Activated T-cell treated with anti-CD3 and anti-CD28 coated beads, Interleukin-2, amount 50 U/mL, for 48 hours (primary cell): ENCODE results near the gene CDH2.

ENCODE experiments used
- DNase-seq, 2 experiments: peaks; one replicate each; pipeline ENCODE4 v3.0.0-alpha.2; 2020

Gene CDH2

GRCh38 chr18:28079883-28080282 is 97.0 kb downstream of the CDH2 start:
- no peak for DNase-seq

- DNase-seq = no peak
These were observed 98.1 kb downstream of the CDH2 start for GRCh38 chr18:28078849-28079248.

GRCh38 chr18:28078298-28078697 is 98.6 kb downstream of the CDH2 start:
- no peak for DNase-seq

- DNase-seq = no peak
These were observed 101.4 kb downstream of the CDH2 start for GRCh38 chr18:28075501-28075900.

GRCh38 chr18:28074076-28074475 is 102.9 kb downstream of the CDH2 start:
- DNase-seq = no peak

GRCh38 chr18:28073658-28074057 is 103.3 kb downstream of the CDH2 start:
- no peak for DNase-seq

GRCh38 chr18:28071199-28071598 is 105.7 kb downstream of the CDH2 start:
- no peak for DNase-seq

GRCh38 chr18:28068207-28068606 is 108.7 kb downstream of the CDH2 start:
- DNase-seq = no peak

GRCh38 chr18:28067346-28067745 is 109.6 kb downstream of the CDH2 start:
- DNase-seq = no peak

- no peak for DNase-seq
These were observed 111.1 kb downstream of the CDH2 start for GRCh38 chr18:28065793-28066186.

- DNase-seq = no peak
These were observed 111.7 kb downstream of the CDH2 start for GRCh38 chr18:28065031-28065792.

GRCh38 chr18:28063926-28064325 is 113.0 kb downstream of the CDH2 start:
- DNase-seq = no peak

GRCh38 chr18:28063271-28063761 is 113.6 kb downstream of the CDH2 start:
- no peak for DNase-seq

- DNase-seq = no peak
These were observed 114.5 kb downstream of the CDH2 start for GRCh38 chr18:28062443-28062842.

GRCh38 chr18:28059861-28060260 is 117.1 kb downstream of the CDH2 start:
- DNase-seq = no peak

GRCh38 chr18:28050545-28050944 is 126.4 kb downstream of the CDH2 start:
- no peak for DNase-seq

- no peak for DNase-seq
These were observed 128.3 kb downstream of the CDH2 start for GRCh38 chr18:28048612-28049011.

- DNase-seq = no peak
These were observed 131.1 kb downstream of the CDH2 start for GRCh38 chr18:28045880-28046279.

GRCh38 chr18:28045176-28045810 is 131.6 kb downstream of the CDH2 start:
- DNase-seq = no peak

- no peak for DNase-seq
These were observed 132.9 kb downstream of the CDH2 start for GRCh38 chr18:28044036-28044435.

- no peak for DNase-seq
These were observed 133.3 kb downstream of the CDH2 start for GRCh38 chr18:28043631-28044030.

GRCh38 chr18:28041366-28041765 is 135.6 kb downstream of the CDH2 start:
- DNase-seq = no peak

GRCh38 chr18:28040716-28041115 is 136.2 kb downstream of the CDH2 start:
- DNase-seq = no peak

- no peak for DNase-seq
These were observed 136.7 kb downstream of the CDH2 start for GRCh38 chr18:28040211-28040610.

GRCh38 chr18:28039691-28040090 is 137.2 kb downstream of the CDH2 start:
- DNase-seq = no peak
